ENCODE data around the gene TMPRSS3.

DNA sequence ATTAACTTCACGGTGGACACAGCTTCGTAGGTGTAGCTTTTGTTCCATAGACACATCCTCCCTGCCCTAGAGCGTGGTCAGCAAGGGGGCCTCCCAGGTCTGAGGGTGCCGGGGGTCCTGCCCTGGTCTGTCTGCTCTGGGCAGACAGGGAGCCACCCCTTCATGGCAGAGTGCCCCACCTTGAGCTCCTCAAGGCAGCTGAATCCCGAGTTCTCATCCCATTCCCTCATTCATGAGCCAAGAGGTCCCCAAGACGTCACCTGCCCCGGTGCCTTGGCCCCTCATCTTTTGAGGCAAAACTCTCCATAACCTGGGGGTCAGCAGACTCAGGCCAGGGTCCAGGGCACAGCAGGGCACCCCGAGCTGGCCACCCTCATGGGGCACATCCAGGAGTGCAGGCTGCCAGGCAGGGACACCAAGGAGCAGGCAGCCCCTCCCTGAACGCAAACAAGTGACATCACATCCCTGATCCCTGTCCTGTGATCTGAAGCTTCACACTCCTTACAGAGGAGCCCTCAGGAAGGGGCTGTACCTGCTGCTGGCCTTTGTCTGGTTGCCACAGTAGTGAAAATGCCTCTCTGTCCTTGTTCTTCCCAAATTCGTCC lies 31.1 kb upstream of the TMPRSS3 start:
- TF ChIP-seq CTCF (IDR thresholded peaks at IDR 0.05) (no peak), POLR2A (IDR thresholded peaks at IDR 0.05) (no peak)

All from heart left ventricle (tissue), 13 donors.